ENCODE measurements around the gene UTP4.

The UTP4 gene

DNA sequence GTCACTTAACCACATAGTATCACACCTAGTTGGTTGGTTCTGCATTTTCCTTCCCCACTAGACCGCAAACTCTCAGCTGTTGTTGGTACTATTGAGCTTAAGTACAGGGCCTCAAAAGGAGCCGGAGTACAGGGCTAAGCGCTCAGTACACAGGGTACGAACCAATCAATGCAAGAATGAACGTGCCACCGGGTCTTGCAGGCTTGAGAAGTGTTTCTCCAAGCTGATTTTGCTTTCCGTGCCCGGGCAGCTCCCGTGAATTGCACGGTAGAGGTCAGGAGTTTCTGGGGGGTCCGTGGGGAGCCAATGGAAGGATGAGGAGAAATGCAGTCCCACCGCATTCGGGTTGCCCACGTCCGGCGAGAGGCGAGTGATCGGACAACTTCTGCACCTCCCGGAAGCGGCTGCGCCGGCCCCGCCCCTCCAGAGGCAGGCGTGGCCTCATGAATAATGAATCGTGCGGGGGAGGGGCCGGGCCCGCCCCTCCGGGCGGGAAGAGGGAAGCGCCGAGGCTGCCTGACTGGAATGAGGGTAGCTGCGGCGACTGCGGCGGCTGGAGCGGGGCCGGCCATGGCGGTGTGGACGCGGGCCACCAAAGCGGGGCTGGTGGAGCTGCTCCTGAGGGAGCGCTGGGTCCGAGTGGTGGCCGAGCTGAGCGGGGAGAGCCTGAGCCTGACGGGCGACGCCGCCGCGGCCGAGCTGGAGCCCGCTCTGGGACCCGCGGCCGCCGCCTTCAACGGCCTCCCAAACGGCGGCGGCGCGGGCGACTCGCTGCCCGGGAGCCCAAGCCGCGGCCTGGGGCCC lies 54.4 kb downstream of the UTP4 start, which contains the start of gene SNTB2:
Gene SNTB2 (plus strand): TSS at position 523 of the 804 bp plus-strand sequence. CDS start 3 bp downstream, at position 526.
- Histone ChIP-seq H3K9me3 (ENCODE audit: control insufficient read depth in 1 of 2, low read length in 2 of 2) (no peaks in the 10 kb centered on the region), H3K4me3 (ENCODE audit: low read depth in 1 of 2, low read length in 2 of 2) (peak within 1 kb of the TSS; percentile 73 to 85), H3K36me3 (ENCODE audit: control insufficient read depth in 1 of 2, insufficient read depth in 2 of 2, low read length in 2 of 2) (no peaks in the 10 kb centered on the region), H3K27ac (ENCODE audit: low read length) (peak within 1 kb of the TSS; percentile 83), H3K4me1 (ENCODE audit: control insufficient read depth in 1 of 2, insufficient read depth in 2 of 2, low read length in 2 of 2) (peaks cover 3 to 7% of the 10 kb centered on the region in 2 donors), H3K27me3 (ENCODE audit: low read depth, low read length) (no peaks in the 10 kb centered on the region)

DNA sequence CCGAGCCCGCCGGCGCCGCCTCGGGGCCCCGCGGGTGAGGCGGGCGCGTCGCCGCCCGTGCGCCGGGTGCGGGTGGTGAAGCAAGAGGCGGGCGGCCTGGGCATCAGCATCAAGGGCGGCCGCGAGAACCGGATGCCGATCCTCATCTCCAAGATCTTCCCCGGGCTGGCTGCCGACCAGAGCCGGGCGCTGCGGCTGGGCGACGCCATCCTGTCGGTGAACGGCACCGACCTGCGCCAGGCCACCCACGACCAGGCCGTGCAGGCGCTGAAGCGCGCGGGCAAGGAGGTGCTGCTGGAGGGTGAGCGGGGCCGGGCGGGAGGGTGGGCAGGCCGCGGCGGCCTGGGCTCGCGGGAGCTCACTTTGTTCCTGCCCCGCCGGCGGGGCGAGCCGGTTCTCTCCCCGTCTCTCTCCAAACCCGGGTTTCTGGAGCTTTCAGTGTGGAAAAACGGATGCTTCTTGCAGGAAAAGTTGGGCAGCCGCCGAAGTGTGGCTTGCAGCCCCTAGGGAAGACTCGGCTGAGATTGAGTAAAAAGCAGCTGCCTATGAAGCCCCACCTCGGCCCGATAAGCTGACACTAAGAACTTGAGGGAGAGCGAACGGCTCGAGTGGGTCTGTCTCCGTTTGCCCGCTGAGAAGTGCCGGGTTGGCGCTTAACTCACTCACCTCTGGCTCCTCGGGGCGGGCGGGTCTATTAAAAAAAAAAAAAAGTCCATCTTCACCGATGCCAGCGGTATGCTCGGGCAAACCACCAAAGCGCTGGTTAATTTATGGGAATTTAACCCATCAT lies 55.2 kb downstream of the UTP4 start:
- H3K4me1 ChIP-seq (ENCODE audit: control insufficient read depth in 1 of 2, insufficient read depth in 2 of 2, low read length in 2 of 2), result peaks cover 3 to 11% of the 10 kb centered on the region in 2 donors
- H3K27me3 ChIP-seq (ENCODE audit: low read depth, low read length), result no peaks in the 10 kb centered on the region
- H3K9me3 ChIP-seq (ENCODE audit: control insufficient read depth in 1 of 2, low read length in 2 of 2), result no peaks in the 10 kb centered on the region
- H3K36me3 ChIP-seq (ENCODE audit: control insufficient read depth in 1 of 2, insufficient read depth in 2 of 2, low read length in 2 of 2), result no peaks in the 10 kb centered on the region
- H3K4me3 ChIP-seq (ENCODE audit: low read depth in 1 of 2, low read length in 2 of 2), result peak overlapping the region; percentile 73 to 80
- peak overlapping the region; percentile 83 for H3K27ac ChIP-seq (ENCODE audit: low read length)

GRCh38 chr16:69188236-69188549 lies 55.7 kb downstream of the UTP4 start:
- Histone ChIP-seq H3K27me3 (ENCODE audit: low read depth, low read length) (no peaks in the 10 kb centered on the region), H3K27ac (ENCODE audit: low read length) (peak overlapping the region; percentile 83), H3K4me3 (ENCODE audit: low read depth in 1 of 2, low read length in 2 of 2) (peak overlapping the region; percentile 73 to 80), H3K4me1 (ENCODE audit: control insufficient read depth in 1 of 2, insufficient read depth in 2 of 2, low read length in 2 of 2) (peaks cover 3 to 7% of the 10 kb centered on the region in 2 donors), H3K9me3 (ENCODE audit: control insufficient read depth in 1 of 2, low read length in 2 of 2) (no peaks in the 10 kb centered on the region), H3K36me3 (ENCODE audit: control insufficient read depth in 1 of 2, insufficient read depth in 2 of 2, low read length in 2 of 2) (no peaks in the 10 kb centered on the region)

GRCh38 chr16:69188716-69189115 lies 56.3 kb downstream of the UTP4 start:
- H3K36me3 ChIP-seq (ENCODE audit: control insufficient read depth in 1 of 2, insufficient read depth in 2 of 2, low read length in 2 of 2), result no peaks in the 10 kb centered on the region
- H3K9me3 ChIP-seq (ENCODE audit: control insufficient read depth in 1 of 2, low read length in 2 of 2), result no peaks in the 10 kb centered on the region
- H3K4me3 ChIP-seq (ENCODE audit: low read depth in 1 of 2, low read length in 2 of 2), result peak overlapping the region; percentile 73 to 80
- H3K4me1 ChIP-seq (ENCODE audit: control insufficient read depth in 1 of 2, insufficient read depth in 2 of 2, low read length in 2 of 2), result peaks cover 3 to 7% of the 10 kb centered on the region in 2 donors
- H3K27ac ChIP-seq (ENCODE audit: low read length), result no peak overlapping the region
- no peaks in the 10 kb centered on the region for H3K27me3 ChIP-seq (ENCODE audit: low read depth, low read length)

DNA sequence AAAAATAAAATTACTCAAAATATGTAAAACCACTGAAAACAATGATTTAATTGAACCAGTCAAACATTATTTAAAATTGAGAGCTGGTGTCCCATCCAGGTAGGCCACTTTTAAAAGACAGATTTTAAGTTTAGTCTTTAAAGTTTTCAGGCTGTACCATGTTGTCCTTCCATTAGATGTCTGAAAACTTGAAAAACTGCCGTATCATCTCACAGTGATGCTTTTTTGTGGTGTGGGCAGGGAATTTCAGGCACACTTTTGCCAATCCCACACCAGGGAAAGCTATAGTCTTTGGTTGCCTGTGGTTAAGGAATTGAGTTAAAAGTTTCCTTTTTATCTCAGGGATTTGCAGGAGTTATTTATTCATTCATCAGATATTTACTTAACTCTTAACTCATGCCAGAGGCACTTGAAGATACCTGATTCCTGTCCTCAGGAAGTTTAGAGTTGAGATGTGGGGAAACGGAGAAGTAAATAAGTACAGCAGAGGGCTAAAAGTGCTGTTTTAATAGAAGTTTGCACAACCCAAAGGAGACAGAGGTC lies 57.7 kb downstream of the UTP4 start:
- Histone ChIP-seq H3K9me3 (ENCODE audit: control insufficient read depth in 1 of 2, low read length in 2 of 2) (no peaks in the 10 kb centered on the region), H3K4me1 (ENCODE audit: control insufficient read depth in 1 of 2, insufficient read depth in 2 of 2, low read length in 2 of 2) (peaks cover 3 to 17% of the 10 kb centered on the region in 2 donors), H3K36me3 (ENCODE audit: control insufficient read depth in 1 of 2, insufficient read depth in 2 of 2, low read length in 2 of 2) (no peaks in the 10 kb centered on the region), H3K4me3 (ENCODE audit: low read depth in 1 of 2, low read length in 2 of 2) (no peak overlapping the region), H3K27me3 (ENCODE audit: low read depth, low read length) (no peaks in the 10 kb centered on the region), H3K27ac (ENCODE audit: low read length) (no peak overlapping the region)

- no peaks in the 10 kb centered on the region for H3K36me3 ChIP-seq (ENCODE audit: control insufficient read depth in 1 of 2, insufficient read depth in 2 of 2, low read length in 2 of 2)
- H3K27ac ChIP-seq (ENCODE audit: low read length), result no peak overlapping the region
- H3K4me3 ChIP-seq (ENCODE audit: low read depth in 1 of 2, low read length in 2 of 2), result no peak overlapping the region
- peaks cover 3 to 20% of the 10 kb centered on the region in 2 donors for H3K4me1 ChIP-seq (ENCODE audit: control insufficient read depth in 1 of 2, insufficient read depth in 2 of 2, low read length in 2 of 2)
- no peaks in the 10 kb centered on the region for H3K27me3 ChIP-seq (ENCODE audit: low read depth, low read length)
- H3K9me3 ChIP-seq (ENCODE audit: control insufficient read depth in 1 of 2, low read length in 2 of 2), result no peaks in the 10 kb centered on the region
Measured at GRCh38 chr16:69190598-69190997, 58.1 kb downstream of the UTP4 start.

DNA sequence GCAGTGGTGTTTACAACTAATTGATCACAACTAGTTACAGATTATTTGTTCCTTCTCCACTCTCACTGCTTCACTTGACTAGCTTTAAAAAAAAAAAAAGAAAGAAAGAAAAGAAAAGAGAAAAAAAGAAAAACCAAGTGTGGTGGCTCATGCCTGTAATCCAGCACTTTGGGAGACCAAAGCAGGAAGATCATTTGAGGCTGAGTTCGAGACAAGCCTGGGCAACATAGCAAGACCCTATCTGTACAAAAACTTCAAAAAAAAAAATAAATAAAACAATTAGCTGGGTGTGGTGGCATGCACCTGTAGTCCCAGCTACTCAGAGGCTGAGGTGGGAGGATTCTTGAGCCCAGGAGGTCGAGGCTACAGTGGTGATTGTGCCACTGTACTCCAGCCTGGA lies 58.7 kb downstream of the UTP4 start:
- no peaks in the 10 kb centered on the region for H3K9me3 ChIP-seq (ENCODE audit: control insufficient read depth in 1 of 2, low read length in 2 of 2)
- H3K4me3 ChIP-seq (ENCODE audit: low read depth in 1 of 2, low read length in 2 of 2), result no peak overlapping the region
- H3K27me3 ChIP-seq (ENCODE audit: low read depth, low read length), result no peaks in the 10 kb centered on the region
- H3K4me1 ChIP-seq (ENCODE audit: control insufficient read depth in 1 of 2, insufficient read depth in 2 of 2, low read length in 2 of 2), result peaks cover 3 to 22% of the 10 kb centered on the region in 2 donors
- no peaks in the 10 kb centered on the region for H3K36me3 ChIP-seq (ENCODE audit: control insufficient read depth in 1 of 2, insufficient read depth in 2 of 2, low read length in 2 of 2)
- no peak overlapping the region for H3K27ac ChIP-seq (ENCODE audit: low read length)

GRCh38 chr16:69193855-69194254 lies 61.4 kb downstream of the UTP4 start:
- no peaks in the 10 kb centered on the region for H3K36me3 ChIP-seq (ENCODE audit: control insufficient read depth in 1 of 2, insufficient read depth in 2 of 2, low read length in 2 of 2)
- H3K27me3 ChIP-seq (ENCODE audit: low read depth, low read length), result no peaks in the 10 kb centered on the region
- no peak overlapping the region for H3K27ac ChIP-seq (ENCODE audit: low read length)
- peaks cover 0 to 25% of the 10 kb centered on the region in 2 donors for H3K4me1 ChIP-seq (ENCODE audit: control insufficient read depth in 1 of 2, insufficient read depth in 2 of 2, low read length in 2 of 2)
- H3K9me3 ChIP-seq (ENCODE audit: control insufficient read depth in 1 of 2, low read length in 2 of 2), result no peaks in the 10 kb centered on the region
- no peak overlapping the region for H3K4me3 ChIP-seq (ENCODE audit: low read depth in 1 of 2, low read length in 2 of 2)

DNA sequence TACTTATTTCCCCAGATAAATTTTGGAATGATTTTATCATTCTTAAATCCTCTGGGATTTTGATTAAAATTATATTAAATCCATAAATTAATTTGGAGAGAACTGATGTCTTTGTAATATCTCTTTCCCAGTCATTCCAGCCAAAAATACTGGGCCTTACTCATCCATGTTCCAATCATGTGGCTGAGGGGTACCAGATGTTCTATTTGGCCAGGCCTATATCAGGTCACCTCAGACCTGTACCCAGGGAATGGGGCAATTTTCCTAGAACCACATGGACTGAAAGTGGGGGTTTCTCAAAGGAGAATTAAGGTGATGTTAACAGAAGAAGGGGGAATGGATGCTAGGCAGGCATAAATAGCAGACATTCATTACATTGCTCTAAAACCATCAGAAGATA lies 62.0 kb downstream of the UTP4 start:
- H3K9me3 ChIP-seq (ENCODE audit: control insufficient read depth in 1 of 2, low read length in 2 of 2), result no peaks in the 10 kb centered on the region
- H3K4me3 ChIP-seq (ENCODE audit: low read depth in 1 of 2, low read length in 2 of 2), result no peak overlapping the region
- no peaks in the 10 kb centered on the region for H3K27me3 ChIP-seq (ENCODE audit: low read depth, low read length)
- peaks cover 0 to 25% of the 10 kb centered on the region in 2 donors for H3K4me1 ChIP-seq (ENCODE audit: control insufficient read depth in 1 of 2, insufficient read depth in 2 of 2, low read length in 2 of 2)
- no peaks in the 10 kb centered on the region for H3K36me3 ChIP-seq (ENCODE audit: control insufficient read depth in 1 of 2, insufficient read depth in 2 of 2, low read length in 2 of 2)
- H3K27ac ChIP-seq (ENCODE audit: low read length), result no peak overlapping the region

GRCh38 chr16:69195369-69196029 lies 63.0 kb downstream of the UTP4 start:
- Histone ChIP-seq H3K9me3 (ENCODE audit: control insufficient read depth in 1 of 2, low read length in 2 of 2) (no peaks in the 10 kb centered on the region), H3K27ac (ENCODE audit: low read length) (no peak overlapping the region), H3K4me1 (ENCODE audit: control insufficient read depth in 1 of 2, insufficient read depth in 2 of 2, low read length in 2 of 2) (peaks cover 0 to 25% of the 10 kb centered on the region in 2 donors), H3K4me3 (ENCODE audit: low read depth in 1 of 2, low read length in 2 of 2) (no peak overlapping the region), H3K27me3 (ENCODE audit: low read depth, low read length) (no peaks in the 10 kb centered on the region), H3K36me3 (ENCODE audit: control insufficient read depth in 1 of 2, insufficient read depth in 2 of 2, low read length in 2 of 2) (no peaks in the 10 kb centered on the region)

DNA sequence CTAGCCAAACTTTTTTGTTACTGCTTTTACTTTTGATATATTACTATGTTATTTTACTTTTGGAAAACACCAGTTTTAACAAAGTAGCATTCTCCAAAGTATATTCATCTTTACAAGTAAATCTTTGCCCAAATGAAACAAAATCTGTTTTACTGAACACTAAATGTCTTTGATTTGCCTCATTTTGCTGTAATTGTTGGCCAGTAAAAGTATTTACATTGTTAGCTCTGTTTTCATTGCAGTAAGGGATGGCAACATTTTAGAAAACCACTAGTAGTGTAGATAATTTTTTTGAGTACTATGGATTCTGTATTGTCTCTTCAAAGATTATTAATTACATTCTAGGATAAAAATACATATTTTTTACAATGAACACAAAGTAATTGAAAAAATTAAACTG lies 65.1 kb downstream of the UTP4 start:
- H3K4me1 ChIP-seq (ENCODE audit: control insufficient read depth in 1 of 2, insufficient read depth in 2 of 2, low read length in 2 of 2), result peaks cover 4 to 31% of the 10 kb centered on the region in 2 donors
- no peak overlapping the region for H3K27ac ChIP-seq (ENCODE audit: low read length)
- no peaks in the 10 kb centered on the region for H3K36me3 ChIP-seq (ENCODE audit: control insufficient read depth in 1 of 2, insufficient read depth in 2 of 2, low read length in 2 of 2)
- no peaks in the 10 kb centered on the region for H3K9me3 ChIP-seq (ENCODE audit: control insufficient read depth in 1 of 2, low read length in 2 of 2)
- H3K27me3 ChIP-seq (ENCODE audit: low read depth, low read length), result no peaks in the 10 kb centered on the region
- no peak overlapping the region for H3K4me3 ChIP-seq (ENCODE audit: low read depth in 1 of 2, low read length in 2 of 2)

All from muscle layer of duodenum (tissue), 2 donors.